Prostate gland (tissue), 2 donors: ENCODE data around the gene NUP210. TPM values are rescaled to one million over a fixed set of nuclear protein-coding genes. Genes with fewer than 3 reads are reported as not detected.

ENCODE experiments used
- DNase-seq: peaks from one replicate; pipeline ENCODE4 v3.0.0-alpha.2; 2019; ENCODE audit warnings: low spot score
- H3K27ac ChIP-seq, 2 donors: fragments of 200-600 bp; sonication (generic); 2 replicates each; pipeline ENCODE4 v1.5.1; 2017 to 2019
- H3K27me3 ChIP-seq: fragments of 200-600 bp; sonication (generic); replicated peaks from 2 replicates; pipeline ENCODE4 v1.5.1; 2019; ENCODE audit not compliant: insufficient read depth
- H3K36me3 ChIP-seq, 2 donors: fragments of 200-600 bp; sonication (generic); 1 replicate in 1 of 2; 2 replicates in 1 of 2; pipeline versions ENCODE4 v1.5.1 to v1.8.1; 2017 to 2019
- H3K4me1 ChIP-seq: fragments of 200-600 bp; sonication (generic); replicated peaks from 2 replicates; pipeline ENCODE4 v1.5.1; 2019
- H3K4me3 ChIP-seq, 2 donors: fragments of 200-600 bp; sonication (generic); 2 replicates each; pipeline ENCODE4 v1.5.1; 2017 to 2019
- H3K9me3 ChIP-seq: fragments of 200-600 bp; sonication (generic); 2 replicates; pipeline ENCODE4 v1.5.1; 2017
- POLR2A ChIP-seq: fragments of 450-650 bp; IDR thresholded peaks from one replicate; pipeline ENCODE4 v1.6.1; 2016; ENCODE audit warnings: antibody characterized with exemption, mild to moderate bottlenecking
- POLR2AphosphoS5 ChIP-seq: sonication (generic); formaldehyde crosslinking; IDR thresholded peaks from one replicate; pipeline ENCODE4 v1.6.1; 2017; ENCODE audit warnings: antibody characterized with exemption
- WGBS: methylation state at CpG from one replicate; pipeline ENCODE4 v1.1.5; 2018; 5-methylcytosine and 5-hydroxymethylcytosine counted together
- intact Hi-C: fragments of 100-400 bp; cut with DNase I; formaldehyde crosslinking; loops from one replicate; pipeline ENCODE4 v1.14.2; 2022
- total RNA-seq, 2 donors: library from RNA; depleted of rRNA; stranded (reverse); fragments of >200 nt; gene quantifications; one replicate each; pipeline ENCODE4 v1.1.0, GENCODE V29; 2016
- TF ChIP-seq, protein P1 (sequence below), 4 experiments: fragments of 200-600 bp in 2 of 4; fragments of 450-650 bp in 2 of 4; sonication (generic) in 2 of 4; IDR thresholded peaks; 1 replicate in 3 of 4; 2 replicates in 1 of 4; pipeline ENCODE4 v1.5.1; 2016 to 2019; ENCODE audit warnings: antibody characterized with exemption in 4 of 4, mild to moderate bottlenecking in 2 of 4, moderate library complexity in 2 of 4

Gene NUP210
- total RNA-seq, 2 donors from 2014 or later = 10.6 to 31.2 TPM

GRCh38 chr3:13424141-13424844 is 4.2 kb upstream of the NUP210 start:
- H3K27me3 ChIP-seq = no peaks in the 10 kb centered on the region
- DNase-seq = no peak
- TF ChIP-seq, protein P1, sequence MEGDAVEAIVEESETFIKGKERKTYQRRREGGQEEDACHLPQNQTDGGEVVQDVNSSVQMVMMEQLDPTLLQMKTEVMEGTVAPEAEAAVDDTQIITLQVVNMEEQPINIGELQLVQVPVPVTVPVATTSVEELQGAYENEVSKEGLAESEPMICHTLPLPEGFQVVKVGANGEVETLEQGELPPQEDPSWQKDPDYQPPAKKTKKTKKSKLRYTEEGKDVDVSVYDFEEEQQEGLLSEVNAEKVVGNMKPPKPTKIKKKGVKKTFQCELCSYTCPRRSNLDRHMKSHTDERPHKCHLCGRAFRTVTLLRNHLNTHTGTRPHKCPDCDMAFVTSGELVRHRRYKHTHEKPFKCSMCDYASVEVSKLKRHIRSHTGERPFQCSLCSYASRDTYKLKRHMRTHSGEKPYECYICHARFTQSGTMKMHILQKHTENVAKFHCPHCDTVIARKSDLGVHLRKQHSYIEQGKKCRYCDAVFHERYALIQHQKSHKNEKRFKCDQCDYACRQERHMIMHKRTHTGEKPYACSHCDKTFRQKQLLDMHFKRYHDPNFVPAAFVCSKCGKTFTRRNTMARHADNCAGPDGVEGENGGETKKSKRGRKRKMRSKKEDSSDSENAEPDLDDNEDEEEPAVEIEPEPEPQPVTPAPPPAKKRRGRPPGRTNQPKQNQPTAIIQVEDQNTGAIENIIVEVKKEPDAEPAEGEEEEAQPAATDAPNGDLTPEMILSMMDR (IDR thresholded peaks at IDR 0.05) = no peak
- TF ChIP-seq POLR2AphosphoS5 (no peak), POLR2A (no peak)
- H3K27ac ChIP-seq = no peak overlapping the region
- peaks cover 2% of the 10 kb centered on the region for H3K4me1 ChIP-seq
- H3K9me3 ChIP-seq = no peaks in the 10 kb centered on the region
- no peaks in the 10 kb centered on the region for H3K36me3 ChIP-seq
- intact Hi-C loops = no loop called here
- WGBS = 63% methylated on average over 3 of the region's 3 CpGs
- H3K4me3 ChIP-seq = no peak overlapping the region

GRCh38 chr3:13420831-13421765 is 976 bp upstream of the NUP210 start:
- Histone ChIP-seq H3K4me1 (peaks cover 5% of the 10 kb centered on the region), H3K27ac (no peak overlapping the region), H3K27me3 (no peaks in the 10 kb centered on the region), H3K9me3 (no peaks in the 10 kb centered on the region), H3K4me3 (peak overlapping the region; percentile 49 to 58), H3K36me3 (no peaks in the 10 kb centered on the region)
- WGBS = 74% methylated on average over 27 of the region's 27 CpGs
- intact Hi-C loops = no loop called here
- no peak for DNase-seq
- TF ChIP-seq POLR2A (no peak), POLR2AphosphoS5 (no peak)
- TF ChIP-seq, protein P1 (IDR thresholded peaks at IDR 0.05) = no peak

DNA sequence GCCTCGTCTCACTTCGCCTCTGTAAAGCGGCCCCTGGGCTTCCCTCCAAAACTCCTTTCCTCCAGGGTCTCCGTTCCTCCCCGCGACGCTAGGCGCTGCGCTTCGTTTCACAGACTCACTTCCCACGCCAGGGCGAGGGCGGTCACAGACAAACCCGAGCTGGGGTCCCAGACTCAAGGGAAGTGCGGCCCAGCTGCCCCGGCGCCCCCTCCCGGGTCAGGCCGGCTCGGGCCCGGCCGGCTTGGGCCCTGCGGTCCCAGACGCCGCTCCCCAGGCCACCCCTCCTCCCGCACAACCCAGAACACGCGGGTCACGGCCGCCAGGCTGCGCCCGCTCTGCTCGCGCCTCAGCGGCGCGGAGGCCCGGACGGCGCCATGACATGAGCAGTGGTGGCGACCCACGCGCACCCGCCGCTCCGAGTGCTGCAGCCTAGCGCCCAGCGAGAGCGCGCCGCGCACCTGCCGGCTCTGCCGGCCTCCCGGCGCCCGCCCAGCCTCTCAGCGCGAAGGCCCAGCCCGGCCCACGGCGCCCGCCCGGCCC is 547 bp downstream of the NUP210 start:
- Histone ChIP-seq H3K4me3 (peak overlapping the region; percentile 49 to 58), H3K9me3 (no peaks in the 10 kb centered on the region), H3K27me3 (no peaks in the 10 kb centered on the region), H3K36me3 (no peaks in the 10 kb centered on the region), H3K4me1 (peaks cover 5% of the 10 kb centered on the region), H3K27ac (peak overlapping the region; percentile 35 to 58)
- intact Hi-C loops = no loop called here
- WGBS = under 1% methylated on average over 21 of the region's 64 CpGs
- DNase-seq = no peak
- TF ChIP-seq, protein P1 (IDR thresholded peaks at IDR 0.05) = no peak
- no peak for TF ChIP-seq POLR2A
- TF ChIP-seq POLR2AphosphoS5 = no peak

DNA sequence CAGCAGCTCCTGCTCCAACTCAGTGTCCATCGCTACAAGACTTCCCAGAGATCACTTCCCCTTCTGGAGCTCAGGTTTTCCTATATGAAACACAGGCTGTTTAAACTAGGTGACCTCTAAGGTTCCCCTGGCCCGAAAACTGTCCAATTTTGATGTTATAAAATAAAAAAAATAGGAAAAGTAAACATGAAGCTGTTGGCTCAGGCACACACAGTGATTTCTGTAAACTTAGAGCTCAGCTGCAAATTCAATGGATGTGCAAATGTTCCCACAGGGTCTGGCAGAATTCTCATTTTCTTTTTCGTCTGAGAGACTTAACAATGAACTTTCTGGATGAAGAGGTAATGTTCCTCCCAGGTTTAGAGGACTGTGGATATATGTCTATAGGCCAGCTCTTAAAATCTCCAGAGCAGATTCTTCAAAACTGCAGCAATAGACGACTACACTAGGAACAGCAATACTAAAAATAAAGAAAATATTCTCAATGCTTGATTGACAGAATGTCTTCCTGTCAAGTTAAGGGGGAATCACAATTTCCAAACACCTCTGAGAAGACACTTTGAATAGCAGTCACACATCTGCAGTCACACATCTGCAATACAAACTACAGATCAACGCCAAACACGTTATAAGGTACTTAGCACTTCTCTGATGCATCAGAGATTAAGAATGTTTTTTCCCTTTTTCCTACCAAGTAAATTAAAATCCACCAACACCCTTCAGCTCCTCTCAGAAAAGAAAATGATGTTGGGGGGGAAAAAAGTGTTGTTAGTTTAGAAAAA is 2.8 kb downstream of the NUP210 start:
- 66% methylated on average over 6 of the region's 6 CpGs for WGBS
- Histone ChIP-seq H3K36me3 (no peaks in the 10 kb centered on the region), H3K4me3 (no peak overlapping the region), H3K4me1 (peaks cover 5% of the 10 kb centered on the region), H3K9me3 (no peaks in the 10 kb centered on the region), H3K27ac (no peak overlapping the region), H3K27me3 (no peaks in the 10 kb centered on the region)
- intact Hi-C loops = no loop called here
- no peak for DNase-seq
- no peak for TF ChIP-seq POLR2A
- TF ChIP-seq, protein P1 (IDR thresholded peaks at IDR 0.05) = no peak
- no peak for TF ChIP-seq POLR2AphosphoS5
